H9 (cell line): ENCODE data around the gene EP300. TPM values are rescaled to one million over a fixed set of nuclear protein-coding genes. Genes with fewer than 3 reads are reported as not detected.

Experiments used
- DNase-seq: peaks from one replicate; pipeline ENCODE4 v3.0.0-alpha.2; 2017
- H2AFZ ChIP-seq: one replicate; pipeline ENCODE4 v1.6.1; 2013; ENCODE audit warnings: mild to moderate bottlenecking, low read length, control low read depth, moderate library complexity
- H2AK5ac ChIP-seq: 2 replicates; pipeline ENCODE4 v1.6.1; 2013; ENCODE audit warnings: low read length, control low read depth, mixed read lengths; ENCODE audit not compliant: insufficient read length
- H2BK120ac ChIP-seq: one replicate; pipeline ENCODE4 v1.6.1; 2013; ENCODE audit warnings: low read depth, mild to moderate bottlenecking, low read length, control low read depth, inconsistent platforms; ENCODE audit not compliant: poor library complexity, severe bottlenecking
- H2BK12ac ChIP-seq: 2 replicates; pipeline ENCODE4 v1.6.1; 2013; ENCODE audit warnings: low read length, control low read depth, mixed read lengths, low read depth; ENCODE audit not compliant: insufficient read length
- H2BK15ac ChIP-seq: 2 replicates; pipeline ENCODE4 v1.6.1; 2013; ENCODE audit warnings: low read depth, low read length, control low read depth
- H2BK20ac ChIP-seq: one replicate; pipeline ENCODE4 v1.6.1; 2013; ENCODE audit warnings: low read depth, mild to moderate bottlenecking, low read length, control low read depth, inconsistent platforms; ENCODE audit not compliant: poor library complexity, severe bottlenecking
- H2BK5ac ChIP-seq: 2 replicates; pipeline ENCODE4 v1.6.1; 2013; ENCODE audit warnings: low read length, control low read depth, mixed read lengths; ENCODE audit not compliant: insufficient read length
- H3K14ac ChIP-seq: 2 replicates; pipeline ENCODE4 v1.6.1; 2013; ENCODE audit warnings: low read length, control low read depth; ENCODE audit not compliant: insufficient read depth
- H3K18ac ChIP-seq: 2 replicates; pipeline ENCODE4 v1.6.1; 2013; ENCODE audit warnings: low read depth, mild to moderate bottlenecking, mixed read lengths, low read length, control low read depth; ENCODE audit not compliant: insufficient read length
- H3K23ac ChIP-seq: 2 replicates; pipeline ENCODE4 v1.6.1; 2013; ENCODE audit warnings: low read length, control low read depth, mixed read lengths, low read depth; ENCODE audit not compliant: insufficient read length
- H3K23me2 ChIP-seq: 2 replicates; pipeline ENCODE4 v1.6.1; 2013; ENCODE audit warnings: low read depth, mild to moderate bottlenecking, mixed read lengths, low read length, control low read depth; ENCODE audit not compliant: insufficient read length, poor library complexity, severe bottlenecking
- H3K27ac ChIP-seq: 2 replicates; pipeline ENCODE4 v1.5.1; 2013; ENCODE audit warnings: low read length, control low read depth, mixed read lengths, low read depth; ENCODE audit not compliant: insufficient read length
- H3K27me3 ChIP-seq: 2 replicates; pipeline ENCODE4 v1.6.1; 2013; ENCODE audit warnings: low read length, control low read depth, inconsistent platforms; ENCODE audit not compliant: insufficient read depth
- H3K4ac ChIP-seq: 2 replicates; pipeline ENCODE4 v1.6.1; 2013; ENCODE audit warnings: low read depth, mild to moderate bottlenecking, control low read depth, inconsistent platforms, low read length, moderate library complexity
- H3K4me1 ChIP-seq: 2 replicates; pipeline ENCODE4 v1.6.1; 2013; ENCODE audit warnings: low read length, control low read depth, inconsistent platforms; ENCODE audit not compliant: insufficient read depth
- H3K4me2 ChIP-seq: 2 replicates; pipeline ENCODE4 v1.6.1; 2013; ENCODE audit warnings: low read length, control low read depth, mixed read lengths; ENCODE audit not compliant: insufficient read length, insufficient read depth
- H3K56ac ChIP-seq: 2 replicates; pipeline ENCODE4 v1.6.1; 2013; ENCODE audit warnings: low read depth, mild to moderate bottlenecking, mixed read lengths, low read length, control low read depth; ENCODE audit not compliant: insufficient read length
- H3K79me1 ChIP-seq: 2 replicates; pipeline ENCODE4 v1.6.1; 2013; ENCODE audit warnings: low read depth, mild to moderate bottlenecking, moderate library complexity, low read length, control low read depth, inconsistent platforms; ENCODE audit not compliant: insufficient read depth, poor library complexity, severe bottlenecking
- H3K79me2 ChIP-seq: 2 replicates; pipeline ENCODE4 v1.6.1; 2013; ENCODE audit warnings: low read length, control low read depth, inconsistent platforms; ENCODE audit not compliant: insufficient read depth
- H3K9ac ChIP-seq: 2 replicates; pipeline ENCODE4 v1.6.1; 2013; ENCODE audit warnings: low read length, control low read depth, mixed read lengths; ENCODE audit not compliant: insufficient read length; ENCODE audit errors: extremely low read depth
- H3K9me3 ChIP-seq: one replicate; pipeline ENCODE4 v1.6.1; 2013; ENCODE audit warnings: low read depth, low read length, inconsistent platforms; ENCODE audit not compliant: control insufficient read depth
- H3T11ph ChIP-seq: one replicate; pipeline ENCODE4 v1.6.1; 2013; ENCODE audit warnings: mild to moderate bottlenecking, low read length, control low read depth, inconsistent platforms
- H4K20me1 ChIP-seq: one replicate; pipeline ENCODE4 v1.6.1; 2013; ENCODE audit not compliant: control insufficient read depth, insufficient read length, insufficient read depth
- H4K5ac ChIP-seq: 2 replicates; pipeline ENCODE4 v1.6.1; 2013; ENCODE audit warnings: low read depth, mild to moderate bottlenecking, mixed read lengths, low read length, control low read depth; ENCODE audit not compliant: insufficient read length
- H4K8ac ChIP-seq: replicated peaks from 2 replicates; pipeline ENCODE4 v1.6.1; 2013; ENCODE audit warnings: low read length, control low read depth, mixed read lengths, low read depth; ENCODE audit not compliant: insufficient read length
- H4K91ac ChIP-seq: 2 replicates; pipeline ENCODE4 v1.6.1; 2013; ENCODE audit warnings: low read depth, mild to moderate bottlenecking, moderate library complexity, mixed read lengths, low read length, control low read depth; ENCODE audit not compliant: insufficient read length
- H3K27ac Mint-ChIP-seq, 3 experiments: 2 replicates in 2 of 3; 3 replicates in 1 of 3; pipeline ENCODE4 v1.8.0; 2020 to 2021; ENCODE audit warnings: mixed read lengths in 3 of 3, mild to moderate bottlenecking in 1 of 3, moderate library complexity in 1 of 3
- H3K27me3 Mint-ChIP-seq: 2 replicates; pipeline ENCODE4 v1.8.0; 2021; ENCODE audit warnings: low read depth, mild to moderate bottlenecking, moderate library complexity, mixed read lengths
- H3K36me3 Mint-ChIP-seq, 3 experiments: 2 replicates in 2 of 3; 3 replicates in 1 of 3; pipeline ENCODE4 v1.8.0; 2020 to 2021; ENCODE audit warnings: low read depth in 3 of 3, mixed read lengths in 3 of 3; ENCODE audit not compliant: insufficient read depth in 1 of 3
- H3K4me1 Mint-ChIP-seq, 2 experiments: 2 replicates each; pipeline ENCODE4 v1.8.0; 2020; ENCODE audit warnings: mixed read lengths in 2 of 2
- H3K4me3 Mint-ChIP-seq, 2 experiments: 2 replicates in 1 of 2; 3 replicates in 1 of 2; pipeline ENCODE4 v1.8.0; 2020 to 2021; ENCODE audit warnings: mild to moderate bottlenecking in 2 of 2, mixed read lengths in 2 of 2, moderate library complexity in 1 of 2
- H3K9me3 Mint-ChIP-seq, 2 experiments: 2 replicates in 1 of 2; 3 replicates in 1 of 2; pipeline ENCODE4 v1.8.0; 2020; ENCODE audit warnings: mild to moderate bottlenecking in 2 of 2, mixed read lengths in 2 of 2, moderate library complexity in 1 of 2
- CTCF ChIP-seq: fragments of 200-600 bp; sonication (generic); conservative IDR thresholded peaks from 3 replicates; pipeline ENCODE4 v1.8.0; 2021; ENCODE audit warnings: antibody characterized with exemption, mild to moderate bottlenecking
- WGBS: extraction: QIAGEN DNeasy Blood & Tissue Kit; methylation state at CpG from one replicate; pipeline ENCODE4 v1.1.7; 2013; ENCODE audit warnings: missing lambda C conversion rate, low lambda C conversion rate, mixed read lengths; ENCODE audit not compliant: insufficient read length; ENCODE audit errors: extremely low coverage; 5-methylcytosine and 5-hydroxymethylcytosine counted together
- total RNA-seq: library from RNA; stranded (reverse); gene quantifications from 2 replicates; pipeline ENCODE4 v1.2.1, GENCODE V29; 2021

Gene EP300
- total RNA-seq, 1 experiment from 2014 or later, result 136 TPM

GRCh38 chr22:41157083-41157482, 64.7 kb downstream of the EP300 start:
- no peak overlapping the region for H2AFZ ChIP-seq
- H3K23me2 ChIP-seq, result no peaks in the 10 kb centered on the region
- no peaks in the 10 kb centered on the region for H3K4me1 ChIP-seq
- Mint-ChIP-seq H3K27me3 (no peaks in the 10 kb centered on the region), H3K4me1 (no peaks in the 10 kb centered on the region), H3K9me3 (no peaks in the 10 kb centered on the region), H3K36me3 (peaks cover 70 to 98% (median 97%) of the 10 kb centered on the region in 3 experiments; a peak in 6 of 7 replicates), H3K27ac (no peak overlapping the region), H3K4me3 (no peak overlapping the region)
- no peak for DNase-seq
- H3K79me1 ChIP-seq, result peaks cover 2% of the 10 kb centered on the region
- no peak for TF ChIP-seq CTCF
- H2BK120ac ChIP-seq, result no peak overlapping the region
- no peak overlapping the region for H4K91ac ChIP-seq
- H3K27me3 ChIP-seq, result no peaks in the 10 kb centered on the region
- H4K8ac ChIP-seq, result no peak overlapping the region
- no peak overlapping the region for H2BK12ac ChIP-seq
- H3K27ac ChIP-seq, result no peak overlapping the region
- H3K23ac ChIP-seq, result no peak overlapping the region
- no peaks in the 10 kb centered on the region for H3K9me3 ChIP-seq
- no peak overlapping the region for H3K4me2 ChIP-seq
- H4K20me1 ChIP-seq, result no peaks in the 10 kb centered on the region
- H3T11ph ChIP-seq, result no peak overlapping the region
- no peak overlapping the region for H4K5ac ChIP-seq
- H2BK5ac ChIP-seq, result no peak overlapping the region
- H3K9ac ChIP-seq, result no peak overlapping the region
- no peaks in the 10 kb centered on the region for H3K79me2 ChIP-seq
- no peak overlapping the region for H3K18ac ChIP-seq
- H3K4ac ChIP-seq, result no peak overlapping the region
- H3K14ac ChIP-seq, result no peak overlapping the region
- no CpG with 5 or more reads among the region's 4 CpGs for WGBS
- no peak overlapping the region for H2BK15ac ChIP-seq
- no peak overlapping the region for H3K56ac ChIP-seq
- H2AK5ac ChIP-seq, result no peak overlapping the region
- no peak overlapping the region for H2BK20ac ChIP-seq
